Activated B cell treated with CpG ODN at 0.5 μM for 24 hours (primary cell): ENCODE data around the gene TUSC2. TPM values are rescaled to one million over a fixed set of nuclear protein-coding genes. Genes with fewer than 3 reads are reported as not detected.

Source experiments
- ATAC-seq: fragments of 200-7000 bp; cut with Tn5 transposase; one replicate; pipeline ENCODE4 v1.10.0; 2021; ENCODE audit warnings: low read depth, mild to moderate bottlenecking, moderate library complexity
- CTCF ChIA-PET: fragments of 350-600 bp; sonication (Branson Sonifier 250); formaldehyde crosslinking; loops from one replicate; lab custom pipeline; 2021; ENCODE audit warnings: antibody characterized with exemption; lab: Charles Lee
- POLR2A ChIA-PET: fragments of 350-600 bp; sonication (Branson Sonifier 250); formaldehyde crosslinking; loops from one replicate; lab custom pipeline; 2021; ENCODE audit warnings: antibody characterized with exemption; lab: Charles Lee
- DNase-seq: peaks from one replicate; pipeline ENCODE4 v3.0.0; 2022
- H3K27ac Mint-ChIP-seq: one replicate; pipeline ENCODE4 v1.8.0; 2020; ENCODE audit warnings: mixed read lengths
- H3K27me3 Mint-ChIP-seq: one replicate; pipeline ENCODE4 v1.8.0; 2021; ENCODE audit warnings: mixed read lengths
- H3K36me3 Mint-ChIP-seq: one replicate; pipeline ENCODE4 v1.8.0; 2021; ENCODE audit warnings: low read depth, mixed read lengths
- H3K4me1 Mint-ChIP-seq: one replicate; pipeline ENCODE4 v1.8.0; 2021; ENCODE audit warnings: mixed read lengths
- H3K4me3 Mint-ChIP-seq: one replicate; pipeline ENCODE4 v1.8.0; 2020; ENCODE audit warnings: mild to moderate bottlenecking, mixed read lengths
- H3K9me3 Mint-ChIP-seq: one replicate; pipeline ENCODE4 v1.8.0; 2020; ENCODE audit warnings: mixed read lengths
- CTCF ChIP-seq: fragments of 200-600 bp; IDR thresholded peaks from one replicate; pipeline ENCODE4 v1.8.0; 2022; ENCODE audit warnings: antibody characterized with exemption, mild to moderate bottlenecking
- intact Hi-C: fragments of 100-400 bp; cut with micrococcal nuclease; formaldehyde crosslinking; loops from one replicate; pipeline ENCODE4 v1.15.1; 2024
- total RNA-seq: library from RNA; stranded (reverse); gene quantifications from 2 replicates; pipeline ENCODE4 v1.2.3, GENCODE V29; 2022

Gene TUSC2
- 32.2 and 33.4 TPM in 2 replicates for total RNA-seq

GRCh38 chr3:50327943-50328691 lies at the start of gene TUSC2:
Gene TUSC2, minus strand, starts transcription at chr3:50328223. Its CDS starts 124 bp downstream, at chr3:50328099.
- H3K27ac Mint-ChIP-seq, result peak within 1 kb of the TSS; percentile 84
- intact Hi-C loops, result loop anchor here (1.0 to 2.0 kb wide), 3 partner anchors 9 to 91 kb away; partner anchors contain the start of genes GNAI2 and TMEM115
- ATAC-seq, result peak; percentile 96
- ChIA-PET CTCF (interaction anchor here (1.2 kb wide), 1 partner anchor 9 kb away, joined by 4 read pairs; no protein-coding TSS in a partner anchor), POLR2A (interaction anchor here (0.6 to 9.7 kb wide), 13 partner anchors 10 to 399 kb away, joined by 3 to 167 read pairs (median 4); partner anchors contain the start of genes CYB561D2, HYAL3, MON1A and NAA80)
- peaks cover 51% of the 10 kb centered on the region for H3K36me3 Mint-ChIP-seq
- peak within 1 kb of the TSS; percentile 92 for H3K4me3 Mint-ChIP-seq
- DNase-seq, result peak; percentile 91
- H3K27me3 Mint-ChIP-seq, result no peaks in the 10 kb centered on the region
- H3K9me3 Mint-ChIP-seq, result no peaks in the 10 kb centered on the region
- no peak for TF ChIP-seq CTCF
- H3K4me1 Mint-ChIP-seq, result peaks cover 25% of the 10 kb centered on the region

GRCh38 chr3:50375258-50375931 lies 47.4 kb upstream of the TUSC2 start:
- Mint-ChIP-seq H3K27ac (no peak overlapping the region), H3K36me3 (no peaks in the 10 kb centered on the region), H3K4me1 (no peaks in the 10 kb centered on the region), H3K27me3 (no peaks in the 10 kb centered on the region), H3K9me3 (no peaks in the 10 kb centered on the region), H3K4me3 (no peak overlapping the region)
- POLR2A ChIA-PET, result no interaction called here
- TF ChIP-seq CTCF, result no peak
- intact Hi-C loops, result no loop called here
- DNase-seq, result no peak
- no peak for ATAC-seq
- CTCF ChIA-PET, result no interaction called here

DNA sequence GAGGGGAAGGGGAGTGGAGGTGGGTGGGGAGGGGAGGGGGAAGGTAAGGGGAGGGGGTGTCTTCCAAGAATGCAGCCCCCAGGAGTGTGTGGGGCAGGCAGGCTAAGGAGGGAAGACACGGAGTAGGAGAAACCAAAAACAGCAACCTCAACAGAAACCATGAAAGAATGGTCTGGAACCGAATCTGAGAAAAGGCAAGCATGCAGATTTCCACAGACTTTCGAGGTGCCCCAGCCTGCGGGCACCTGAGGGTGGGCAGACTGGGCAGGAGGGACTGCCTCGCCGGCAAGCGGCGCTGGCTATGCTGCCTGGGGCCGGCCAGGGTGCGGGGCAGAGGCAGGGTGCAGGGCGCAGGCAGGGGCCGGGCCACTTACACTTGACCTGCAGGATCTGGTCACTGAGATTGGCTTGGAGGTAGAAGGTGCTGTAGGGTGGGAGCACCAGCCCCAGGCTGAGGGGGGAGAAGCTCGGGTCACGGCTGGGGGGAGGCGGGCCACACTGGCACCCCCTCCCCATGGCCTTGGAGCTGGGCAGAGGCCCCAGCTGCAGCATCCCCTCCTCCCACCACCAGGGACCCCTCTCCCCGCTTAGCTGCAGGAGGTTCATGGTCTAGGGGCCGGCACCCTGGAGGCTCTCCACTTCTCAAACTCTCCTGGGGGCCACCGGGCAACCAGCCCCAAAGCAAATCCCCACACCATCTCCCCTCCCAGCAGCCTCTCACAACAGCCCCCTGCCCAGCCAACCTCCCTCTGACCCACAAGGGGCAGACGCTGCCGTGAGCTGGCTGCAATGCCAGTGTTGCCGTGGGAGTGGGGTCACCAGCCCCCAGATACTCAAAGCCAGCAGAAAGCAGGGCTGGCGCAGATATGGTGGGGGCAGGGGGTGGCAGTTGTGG lies 46.6 kb upstream of the TUSC2 start:
- no peak overlapping the region for H3K4me3 Mint-ChIP-seq
- H3K36me3 Mint-ChIP-seq, result no peaks in the 10 kb centered on the region
- ATAC-seq, result no peak
- TF ChIP-seq CTCF, result no peak
- no peak for DNase-seq
- ChIA-PET POLR2A (no interaction called here), CTCF (no interaction called here)
- H3K4me1 Mint-ChIP-seq, result no peaks in the 10 kb centered on the region
- H3K9me3 Mint-ChIP-seq, result no peaks in the 10 kb centered on the region
- intact Hi-C loops, result no loop called here
- H3K27ac Mint-ChIP-seq, result no peak overlapping the region
- H3K27me3 Mint-ChIP-seq, result no peaks in the 10 kb centered on the region

DNA sequence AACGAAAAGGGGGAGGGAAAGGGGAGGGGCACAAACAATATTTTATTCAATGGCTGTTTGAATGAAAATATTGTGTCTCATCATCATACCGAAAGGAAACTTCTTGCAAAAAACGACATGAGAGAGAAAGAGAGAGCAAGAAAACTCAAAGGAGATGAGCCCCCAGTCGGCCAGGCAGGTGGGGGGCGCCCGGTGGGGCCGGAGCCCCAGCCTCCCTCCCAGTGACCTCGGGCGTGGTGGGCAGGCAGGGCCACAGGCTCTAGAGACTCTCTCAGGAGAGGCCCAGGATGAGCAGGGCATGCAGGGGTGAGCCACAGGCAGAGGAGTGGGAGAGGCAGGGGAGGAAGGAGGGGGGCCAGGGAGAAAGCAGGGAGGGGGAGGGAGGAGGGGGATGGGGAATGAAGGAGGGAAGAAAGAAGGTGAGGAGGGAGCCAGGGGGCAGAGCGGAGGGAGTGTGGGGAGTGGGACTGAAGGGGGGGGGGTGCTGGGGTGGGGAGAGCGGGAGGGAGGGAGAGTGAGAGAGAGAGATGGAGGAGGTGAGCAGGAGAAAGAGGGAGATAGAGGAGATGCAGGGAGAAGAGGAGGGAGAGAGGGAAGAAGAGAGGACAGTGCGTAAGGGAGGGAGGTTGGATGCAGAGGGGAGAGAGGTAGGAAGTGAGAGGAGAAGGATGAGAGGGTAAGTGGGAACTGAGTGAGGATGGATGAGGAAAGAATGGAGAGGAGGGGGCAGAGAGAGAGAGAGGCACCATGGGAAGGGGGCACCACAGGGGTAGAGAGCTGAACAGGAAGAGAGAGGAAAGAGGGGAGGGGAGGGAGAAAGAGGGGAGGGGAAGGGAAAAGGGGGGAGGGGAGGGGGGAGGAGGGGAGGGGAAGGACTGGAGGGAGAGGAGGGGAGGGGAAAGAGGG lies 45.4 kb upstream of the TUSC2 start:
- POLR2A ChIA-PET, result no interaction called here
- no peaks in the 10 kb centered on the region for H3K4me1 Mint-ChIP-seq

More for the DNA sequence above, 45.4 kb upstream of the TUSC2 start:
- CTCF ChIA-PET, result no interaction called here
- Mint-ChIP-seq H3K27me3 (peaks cover 2% of the 10 kb centered on the region), H3K4me3 (no peak overlapping the region), H3K36me3 (no peaks in the 10 kb centered on the region), H3K9me3 (no peaks in the 10 kb centered on the region), H3K27ac (no peak overlapping the region)
- TF ChIP-seq CTCF, result no peak
- ATAC-seq, result no peak
- no peak for DNase-seq
- intact Hi-C loops, result no loop called here
